ENCODE results near the gene APLP2.

The APLP2 gene

DNA sequence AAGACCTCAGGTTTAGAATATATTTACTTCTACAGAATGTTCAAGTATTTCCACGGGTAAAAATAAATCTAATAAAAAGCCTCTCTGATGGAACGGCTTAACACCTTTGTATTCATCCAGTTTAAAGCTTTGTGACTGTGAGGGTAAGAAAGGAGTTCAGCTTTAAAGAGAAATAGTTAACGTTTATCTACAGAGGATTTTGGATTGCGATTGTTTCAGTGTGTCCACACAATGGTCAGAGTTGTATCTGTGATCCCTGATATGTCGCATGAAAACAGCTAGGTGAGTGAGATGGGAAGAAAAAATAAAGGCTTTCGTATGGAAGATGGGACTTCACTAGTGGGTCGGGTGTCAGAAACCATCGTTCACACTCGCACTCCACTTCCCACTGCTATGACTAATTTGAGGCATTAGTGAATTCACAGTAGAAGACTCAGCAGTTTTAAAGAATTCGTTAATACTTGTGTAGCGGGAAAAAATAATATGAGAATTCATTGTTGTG, 1.6 kb downstream of the APLP2 start:
- H3K9ac ChIP-seq (ENCODE audit: low read depth, low read length) = peak overlapping the region; percentile 88; the same call in 1 of the 2 replicates

GRCh38 chr11:130074736-130075135, 5.0 kb downstream of the APLP2 start:
- Histone ChIP-seq H3K9ac (ENCODE audit: low read depth, low read length) (no peak overlapping the region), H3K27me3 (ENCODE audit: insufficient read depth, low read length, poor library complexity) (peaks cover 10% of the 10 kb centered on the region), H3K4me2 (ENCODE audit: insufficient read depth, low read length) (no peak overlapping the region), H3K9me3 (ENCODE audit: insufficient read depth, low read length, severe bottlenecking) (no peaks in the 10 kb centered on the region), H4K20me1 (ENCODE audit: insufficient read depth, low read length) (peaks cover 24% of the 10 kb centered on the region), H3K4me1 (ENCODE audit: insufficient read depth, low read length) (peaks cover 19% of the 10 kb centered on the region), H3K79me2 (ENCODE audit: insufficient read depth, low read length) (peaks cover 66% of the 10 kb centered on the region), H3K36me3 (ENCODE audit: insufficient read depth, low read length) (no peaks in the 10 kb centered on the region), H2AFZ (ENCODE audit: low read depth, low read length) (no peak overlapping the region), H3K27ac (ENCODE audit: low read length) (no peak overlapping the region), H3K4me3 (ENCODE audit: low read depth in 1 of 2, low read length in 2 of 2) (no peak overlapping the region)
- DNase-seq = no peak
- no peak for ATAC-seq (ENCODE audit: insufficient read depth, low read depth)
- TF ChIP-seq CTCF (IDR thresholded peaks at IDR 0.05; ENCODE audit: borderline replicate concordance, extremely low read depth, low read length, poor library complexity, severe bottlenecking) (no peak), EZH2 (IDR thresholded peaks at IDR 0.05; ENCODE audit: borderline replicate concordance, low read depth, low read length, severe bottlenecking) (no peak)

More for the DNA sequence above, 1.6 kb downstream of the APLP2 start:
- Histone ChIP-seq H3K36me3 (ENCODE audit: insufficient read depth, low read length) (no peaks in the 10 kb centered on the region), H2AFZ (ENCODE audit: low read depth, low read length) (no peak overlapping the region), H3K9me3 (ENCODE audit: insufficient read depth, low read length, severe bottlenecking) (no peaks in the 10 kb centered on the region), H3K4me3 (ENCODE audit: low read depth in 1 of 2, low read length in 2 of 2) (peak overlapping the region in 1 of 2 experiments; percentile 97; a peak in 3 of 4 replicates), H3K79me2 (ENCODE audit: insufficient read depth, low read length) (peaks cover 51% of the 10 kb centered on the region), H3K4me1 (ENCODE audit: insufficient read depth, low read length) (peaks cover 30% of the 10 kb centered on the region), H4K20me1 (ENCODE audit: insufficient read depth, low read length) (peaks cover 15% of the 10 kb centered on the region; the same call in 1 of the 2 replicates), H3K27me3 (ENCODE audit: insufficient read depth, low read length, poor library complexity) (peaks cover 10% of the 10 kb centered on the region), H3K4me2 (ENCODE audit: insufficient read depth, low read length) (peak overlapping the region; percentile 100), H3K27ac (ENCODE audit: low read length) (no peak overlapping the region)
- TF ChIP-seq CTCF (IDR thresholded peaks at IDR 0.05; ENCODE audit: borderline replicate concordance, extremely low read depth, low read length, poor library complexity, severe bottlenecking) (no peak), EZH2 (IDR thresholded peaks at IDR 0.05; ENCODE audit: borderline replicate concordance, low read depth, low read length, severe bottlenecking) (no peak)
- ATAC-seq (ENCODE audit: insufficient read depth, low read depth) = no peak
- DNase-seq = no peak

GRCh38 chr11:130076778-130077481, 7.2 kb downstream of the APLP2 start:
- DNase-seq (no peak), ATAC-seq (ENCODE audit: insufficient read depth, low read depth) (no peak)
- peaks cover 61% of the 10 kb centered on the region for H3K79me2 ChIP-seq (ENCODE audit: insufficient read depth, low read length)
- no peak overlapping the region for H3K9ac ChIP-seq (ENCODE audit: low read depth, low read length)
- H3K4me2 ChIP-seq (ENCODE audit: insufficient read depth, low read length) = no peak overlapping the region
- H3K36me3 ChIP-seq (ENCODE audit: insufficient read depth, low read length) = no peaks in the 10 kb centered on the region
- H4K20me1 ChIP-seq (ENCODE audit: insufficient read depth, low read length) = peaks cover 14% of the 10 kb centered on the region
- H3K4me3 ChIP-seq (ENCODE audit: low read depth in 1 of 2, low read length in 2 of 2) = no peak overlapping the region
- H3K9me3 ChIP-seq (ENCODE audit: insufficient read depth, low read length, severe bottlenecking) = no peaks in the 10 kb centered on the region
- no peak for TF ChIP-seq EZH2 (IDR thresholded peaks at IDR 0.05; ENCODE audit: borderline replicate concordance, low read depth, low read length, severe bottlenecking)
- no peak for TF ChIP-seq CTCF (IDR thresholded peaks at IDR 0.05; ENCODE audit: borderline replicate concordance, extremely low read depth, low read length, poor library complexity, severe bottlenecking)
- peaks cover 8% of the 10 kb centered on the region for H3K4me1 ChIP-seq (ENCODE audit: insufficient read depth, low read length)
- H2AFZ ChIP-seq (ENCODE audit: low read depth, low read length) = no peak overlapping the region
- H3K27me3 ChIP-seq (ENCODE audit: insufficient read depth, low read length, poor library complexity) = no peaks in the 10 kb centered on the region
- H3K27ac ChIP-seq (ENCODE audit: low read length) = no peak overlapping the region

Data from DND-41 (cell line).